ENCODE data around the gene SLC39A3.

The SLC39A3 gene

DNA sequence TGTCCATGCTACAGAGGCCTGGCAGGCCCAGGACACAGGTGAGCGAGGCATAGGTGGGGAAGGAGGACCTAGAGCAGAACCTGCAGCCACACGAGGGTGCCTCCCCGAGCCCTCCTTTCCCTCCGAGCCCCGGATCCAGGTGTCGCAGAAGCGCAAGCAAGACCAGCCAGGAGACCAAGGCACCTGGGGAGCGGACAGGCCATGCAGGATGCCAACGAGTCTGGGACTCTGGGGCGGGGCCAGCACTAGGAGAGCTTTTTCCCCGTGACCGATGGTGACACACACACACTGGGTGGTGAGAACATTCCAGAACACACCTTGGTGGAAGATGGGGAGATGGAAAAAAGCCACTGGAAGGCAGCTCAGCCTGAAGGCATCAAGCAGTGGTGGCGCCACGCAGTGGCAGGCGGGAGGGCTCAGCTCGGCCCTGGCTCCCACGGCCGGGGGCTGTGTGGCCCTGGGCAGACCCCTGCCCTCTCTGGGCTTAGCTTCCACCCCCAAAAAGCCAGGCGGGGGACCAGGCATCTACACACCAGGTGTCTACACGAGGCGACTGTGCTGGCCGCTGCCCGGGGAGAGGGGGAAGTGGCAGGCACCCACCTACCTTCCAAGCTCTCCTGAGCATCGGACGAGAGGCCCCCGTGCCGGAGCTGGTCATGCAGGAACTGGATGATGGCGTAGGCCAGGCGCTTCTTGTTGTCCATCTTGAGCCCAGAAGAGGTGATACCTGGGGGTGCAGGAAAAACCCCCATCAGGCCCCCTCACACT, 28.7 kb upstream of the SLC39A3 start:
- DNase-seq, result no peak

GRCh38 chr19:2767688-2768087, 27.9 kb upstream of the SLC39A3 start:
- no peak for DNase-seq

GRCh38 chr19:2766594-2767372, 27.0 kb upstream of the SLC39A3 start:
- no peak for DNase-seq

DNA sequence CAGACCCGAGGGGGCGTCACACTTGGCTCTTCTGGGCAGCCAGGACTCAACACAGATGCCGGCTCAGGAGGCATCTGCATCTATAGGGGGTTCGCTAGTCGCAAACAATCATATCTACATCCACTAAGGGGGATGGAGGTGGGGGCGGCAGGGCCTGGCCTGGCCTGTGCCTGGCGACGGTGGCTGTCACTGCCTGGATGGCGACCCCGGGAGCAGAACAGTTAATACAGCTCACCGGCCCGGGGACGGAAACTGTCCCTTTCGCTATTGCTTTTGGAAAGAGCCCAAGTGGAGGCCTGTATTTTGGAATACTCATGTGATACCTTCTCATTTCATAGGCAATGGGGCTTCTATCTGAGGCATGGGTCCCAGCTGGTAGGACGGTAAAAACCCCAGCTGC, 25.6 kb upstream of the SLC39A3 start:
- DNase-seq, result no peak

GRCh38 chr19:2764945-2765344, 25.1 kb upstream of the SLC39A3 start:
- DNase-seq, result no peak

DNA sequence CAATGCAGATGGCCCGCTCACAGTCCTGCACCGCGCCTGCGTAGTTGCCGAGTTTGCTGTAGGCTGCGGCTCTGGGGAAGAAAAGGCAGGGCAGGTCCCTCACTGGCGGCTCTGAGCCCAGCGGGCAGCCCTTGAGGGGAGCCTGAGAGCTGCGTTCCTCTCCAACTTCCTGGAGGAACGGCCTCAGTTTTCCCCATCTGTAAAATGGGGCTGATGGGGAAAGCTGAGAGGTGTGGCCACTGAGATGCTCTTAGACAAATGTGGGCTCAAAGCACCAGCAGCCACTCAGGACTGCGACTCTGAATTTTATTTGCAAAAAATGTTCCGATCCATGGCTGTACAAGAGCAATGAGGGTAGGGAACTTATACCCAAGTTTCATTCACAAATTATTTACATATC, 23.9 kb upstream of the SLC39A3 start:
- no peak for DNase-seq

DNA sequence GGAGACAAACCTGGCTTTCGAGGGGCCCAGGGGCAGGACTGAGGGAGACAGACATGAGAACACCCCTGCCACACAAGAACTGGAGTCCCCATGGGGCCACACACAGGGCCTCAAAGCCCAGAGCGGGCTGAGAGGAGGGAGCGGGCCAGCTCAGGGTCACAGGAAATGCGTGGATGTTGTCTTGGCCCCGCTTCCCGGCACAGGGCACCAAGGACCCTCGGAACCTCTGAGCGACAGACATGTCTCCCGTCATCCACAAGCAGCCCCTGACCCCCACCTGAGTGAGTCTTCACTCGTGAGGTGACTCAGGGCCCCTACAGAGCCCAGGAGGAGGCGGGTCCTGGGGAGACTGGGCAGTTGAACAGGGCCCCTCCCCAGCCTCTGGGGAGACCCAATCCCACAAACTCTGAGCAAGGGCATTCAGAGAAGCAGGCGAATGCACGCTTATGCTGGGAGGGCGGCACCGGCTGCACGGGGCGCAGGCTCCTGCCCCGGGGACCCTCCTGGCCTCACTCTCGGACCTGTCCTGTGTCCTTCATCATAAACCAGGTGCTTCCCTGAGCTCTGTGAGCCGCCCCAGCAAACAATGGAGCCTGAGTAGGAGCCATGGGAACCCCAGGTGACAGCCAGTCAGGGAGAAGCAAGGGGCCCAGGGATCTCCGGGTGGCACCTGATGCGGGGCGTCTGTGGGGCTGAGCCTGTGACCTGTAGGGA, 23.1 kb upstream of the SLC39A3 start:
- no peak for DNase-seq

- no peak for DNase-seq
Observed at GRCh38 chr19:2761876-2762782, 22.3 kb upstream of the SLC39A3 start.

- no peak for DNase-seq
Observed at GRCh38 chr19:2761309-2761677, 21.5 kb upstream of the SLC39A3 start.

DNA sequence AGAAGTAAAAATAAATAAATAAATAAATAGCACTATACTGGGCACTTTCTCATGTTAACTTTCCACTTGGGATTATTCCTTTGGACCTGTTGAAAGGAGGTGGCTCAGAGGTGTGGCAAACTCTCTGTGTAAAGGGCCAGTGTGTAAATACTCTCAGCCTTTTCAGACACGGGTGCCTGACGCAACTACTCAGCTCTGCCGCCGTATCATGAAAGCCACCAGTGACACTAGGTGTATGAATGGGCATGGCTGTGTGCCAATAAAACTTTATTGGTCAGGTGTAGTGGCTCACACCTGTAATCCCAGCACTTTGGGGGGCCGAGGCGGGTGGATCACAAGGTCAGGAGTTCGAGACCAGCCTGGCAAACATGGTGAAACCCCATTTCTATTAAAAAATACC, 20.1 kb upstream of the SLC39A3 start:
- DNase-seq, result no peak

- no peak for DNase-seq
Observed at GRCh38 chr19:2759362-2759761, 19.5 kb upstream of the SLC39A3 start.

DNA sequence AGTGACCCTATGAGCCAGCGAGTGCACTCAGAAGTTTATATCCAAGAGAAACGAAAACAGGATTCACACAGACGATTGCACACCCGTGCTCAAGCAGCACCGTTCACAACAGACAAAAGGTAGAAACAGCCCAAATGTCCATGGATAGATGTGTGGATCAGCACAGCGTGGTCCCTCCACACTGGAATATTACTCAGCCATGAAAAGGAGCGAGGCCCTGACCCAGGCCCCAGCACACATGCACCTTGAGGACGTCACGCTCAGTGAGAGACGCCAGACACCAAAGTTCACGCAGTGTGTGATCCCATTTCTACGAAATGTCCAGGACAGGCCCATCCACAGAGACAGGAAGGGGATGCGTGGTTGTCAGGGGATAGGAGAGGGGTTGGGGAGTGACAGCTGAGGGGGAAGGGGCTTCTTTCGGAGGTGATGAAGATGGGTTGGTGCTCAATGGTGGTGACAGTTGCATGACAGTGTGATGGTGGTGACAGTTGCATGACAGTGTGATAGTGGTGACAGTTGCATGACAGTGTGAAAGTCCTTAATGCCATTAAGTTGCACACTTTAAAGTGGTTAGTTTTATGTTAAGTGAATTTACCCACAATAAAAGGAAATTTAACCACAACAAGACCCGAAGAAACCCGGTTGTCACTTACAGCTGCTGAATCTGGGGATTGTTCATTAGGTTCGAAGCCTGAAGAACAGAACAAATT, 18.9 kb upstream of the SLC39A3 start:
- DNase-seq, result no peak

GRCh38 chr19:2756921-2757881, 17.4 kb upstream of the SLC39A3 start:
- DNase-seq, result no peak

DNA sequence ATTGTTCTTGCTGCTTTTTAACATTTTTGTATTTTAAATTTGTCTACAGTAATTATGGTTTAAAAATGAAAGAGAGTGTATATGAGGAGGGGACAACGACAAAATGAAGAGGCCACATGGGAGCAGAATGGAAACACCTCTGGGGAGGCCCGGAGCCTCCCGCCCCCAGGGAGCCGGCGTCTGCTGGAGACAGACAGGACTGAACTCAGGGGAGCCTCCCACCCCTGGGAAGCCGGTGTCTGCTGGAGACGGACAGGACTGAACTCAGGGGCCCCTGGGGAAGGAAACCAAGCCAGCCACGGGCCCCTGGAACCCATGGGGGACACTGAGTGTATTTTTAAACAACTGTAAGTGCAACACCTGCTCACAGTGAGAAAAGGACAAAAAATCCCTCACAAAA, 16.7 kb upstream of the SLC39A3 start:
- no peak for DNase-seq

- DNase-seq, result no peak
Observed at GRCh38 chr19:2755811-2756210, 16.0 kb upstream of the SLC39A3 start.

DNA sequence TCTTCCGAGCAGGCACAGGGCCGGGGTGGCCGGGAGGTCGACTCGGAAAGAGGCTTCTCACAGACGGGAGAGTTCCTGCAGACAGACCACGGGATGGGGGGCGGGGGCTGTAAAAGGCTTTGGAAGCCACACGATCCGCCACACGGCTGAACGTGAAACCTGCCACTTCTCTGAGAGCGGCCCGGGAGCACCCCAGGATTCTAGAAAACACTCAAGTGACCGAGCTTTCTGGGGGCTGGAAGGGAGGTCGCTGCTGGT, 15.6 kb upstream of the SLC39A3 start:
- DNase-seq, result no peak

GRCh38 chr19:2754659-2755447, 15.0 kb upstream of the SLC39A3 start:
- no peak for DNase-seq

GRCh38 chr19:2751438-2751830, 11.6 kb upstream of the SLC39A3 start:
- no peak for DNase-seq

DNA sequence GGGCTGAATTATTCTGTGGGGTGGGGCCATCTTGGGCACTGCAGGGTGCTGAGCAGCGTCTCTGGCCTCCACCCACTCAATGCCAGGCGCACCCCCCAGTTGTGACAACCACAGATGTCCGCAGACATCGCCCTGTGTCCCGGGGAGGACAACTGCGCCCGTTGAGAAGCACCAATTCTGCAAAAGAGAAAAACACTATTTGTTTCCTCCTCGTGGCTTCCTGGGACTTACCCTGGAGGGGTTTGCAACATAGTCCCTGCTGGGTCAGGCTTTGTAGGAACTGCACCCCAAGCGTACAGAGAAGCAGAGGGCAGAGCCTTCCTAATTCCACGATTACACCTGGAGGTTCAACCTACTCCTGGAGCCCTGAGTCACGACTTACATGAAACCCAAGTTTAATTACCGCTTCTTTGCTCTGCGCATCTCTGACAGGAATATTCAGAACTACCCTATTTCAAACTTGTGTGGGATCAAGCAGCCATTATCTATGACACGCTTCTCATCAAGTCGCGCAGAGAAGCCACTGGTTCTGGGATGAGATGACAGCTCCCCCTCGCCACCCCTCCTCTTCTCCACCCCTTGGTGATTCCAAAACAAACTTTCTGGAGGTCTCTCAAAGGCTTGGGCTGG, 11.1 kb upstream of the SLC39A3 start:
- DNase-seq, result no peak

DNA sequence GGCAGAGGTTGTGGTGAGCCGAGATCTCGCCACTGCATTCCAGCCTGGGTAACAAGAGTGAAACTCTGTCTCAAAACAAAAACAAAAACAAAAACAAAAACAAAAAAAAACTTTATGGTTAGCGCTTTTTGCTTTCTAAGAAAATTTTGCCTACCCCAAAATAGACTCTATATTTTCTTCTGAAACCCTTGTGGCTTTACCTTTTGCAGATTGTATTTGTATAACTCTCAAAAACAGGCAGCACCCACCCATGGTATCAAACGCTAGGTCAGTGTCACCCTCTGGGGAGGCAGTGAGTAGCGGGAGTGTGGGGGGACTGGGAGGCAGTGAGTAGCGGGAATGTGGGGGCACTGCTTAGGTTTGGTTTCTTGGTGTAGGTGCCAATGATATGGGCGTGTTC, 7.5 kb upstream of the SLC39A3 start:
- DNase-seq, result no peak
